DMS114 treated with DMSO at 0.1 percent for 48 hours (cell line): ENCODE measurements around the gene SOCS4.
A peak's percentile ranks its signal among the peaks of the same experiment; 100 is the strongest.
"Not testable (repeated sequence)": the region's sequence is repeated elsewhere in the genome, so short reads cannot be mapped to it uniquely, and the experiment has no call there.

Experiments
- DNase-seq: peaks from one replicate; lab custom pipeline; 2025; ENCODE audit not compliant: unreplicated experiment; lab: John Stamatoyannopoulos, UW

Gene SOCS4, protein sequence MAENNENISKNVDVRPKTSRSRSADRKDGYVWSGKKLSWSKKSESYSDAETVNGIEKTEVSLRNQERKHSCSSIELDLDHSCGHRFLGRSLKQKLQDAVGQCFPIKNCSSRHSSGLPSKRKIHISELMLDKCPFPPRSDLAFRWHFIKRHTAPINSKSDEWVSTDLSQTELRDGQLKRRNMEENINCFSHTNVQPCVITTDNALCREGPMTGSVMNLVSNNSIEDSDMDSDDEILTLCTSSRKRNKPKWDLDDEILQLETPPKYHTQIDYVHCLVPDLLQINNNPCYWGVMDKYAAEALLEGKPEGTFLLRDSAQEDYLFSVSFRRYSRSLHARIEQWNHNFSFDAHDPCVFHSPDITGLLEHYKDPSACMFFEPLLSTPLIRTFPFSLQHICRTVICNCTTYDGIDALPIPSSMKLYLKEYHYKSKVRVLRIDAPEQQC

DNA sequence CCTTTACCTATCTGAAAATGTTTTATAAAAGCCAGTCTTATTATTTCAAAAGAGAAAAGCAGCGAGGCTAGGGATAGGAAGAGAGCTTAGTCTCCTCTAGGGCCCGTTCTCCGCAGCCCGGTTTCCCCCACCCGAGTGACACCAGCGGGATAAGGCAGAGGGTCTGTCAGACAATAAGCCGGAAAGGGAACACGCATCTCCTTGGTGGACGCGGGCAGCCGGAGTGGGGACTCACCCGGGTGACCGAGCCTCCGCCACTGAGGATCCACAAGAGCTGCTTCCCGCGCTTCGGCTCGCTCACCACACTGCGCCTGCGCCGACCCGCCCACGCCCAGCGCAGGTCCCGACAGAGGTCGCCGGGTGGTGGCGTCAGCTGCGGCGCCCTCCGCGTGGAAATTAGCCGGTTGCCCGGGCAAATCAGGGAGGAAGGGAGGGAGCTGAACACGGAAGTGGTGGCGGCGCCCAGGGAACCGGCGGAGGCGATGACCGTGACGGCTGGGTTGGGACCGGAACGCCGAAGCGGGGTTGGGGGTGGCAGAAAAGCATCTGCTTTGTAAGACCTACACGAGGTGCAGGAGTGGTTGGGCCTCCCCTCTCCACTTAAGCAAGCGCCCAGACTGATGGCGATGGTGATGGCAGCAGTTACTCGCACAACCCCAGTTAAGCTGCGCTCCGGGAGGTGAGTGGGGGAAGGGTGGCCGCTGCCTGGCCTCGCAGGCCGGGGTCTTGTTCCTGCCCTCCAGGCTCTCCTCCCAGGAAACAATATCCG is at the start of gene SOCS4, which contains the start of gene WDHD1:
Gene SOCS4, plus strand, starts transcription at position 444 of the 769 bp plus-strand sequence. CDS start 15,806 bp downstream, outside the sequence.
Gene WDHD1, minus strand, starts transcription at position 307 of the 769 bp plus-strand sequence. CDS start 312 bp downstream, outside the sequence.
- peak; percentile 80 for DNase-seq

DNA sequence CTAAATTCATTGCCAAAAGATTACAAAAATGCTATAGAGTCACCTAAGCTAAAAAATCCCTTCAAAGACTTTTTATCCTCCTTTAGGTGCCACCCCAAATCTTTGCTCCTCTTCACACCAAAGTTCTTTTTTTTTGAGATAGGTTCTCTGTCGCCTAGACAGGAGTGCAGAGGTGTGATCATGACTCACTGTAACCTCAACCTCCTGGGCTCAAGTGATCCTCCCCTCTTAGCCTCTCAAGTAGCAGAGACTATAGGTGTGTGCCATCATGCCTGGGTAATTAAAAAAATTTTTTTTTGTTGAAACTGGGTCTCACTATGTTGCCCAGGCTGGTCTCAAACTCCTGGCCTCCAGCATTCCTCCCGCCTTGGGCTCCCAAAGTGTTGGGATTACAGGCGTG is 48.0 kb upstream of the SOCS4 start:
- DNase-seq = no peak

DNA sequence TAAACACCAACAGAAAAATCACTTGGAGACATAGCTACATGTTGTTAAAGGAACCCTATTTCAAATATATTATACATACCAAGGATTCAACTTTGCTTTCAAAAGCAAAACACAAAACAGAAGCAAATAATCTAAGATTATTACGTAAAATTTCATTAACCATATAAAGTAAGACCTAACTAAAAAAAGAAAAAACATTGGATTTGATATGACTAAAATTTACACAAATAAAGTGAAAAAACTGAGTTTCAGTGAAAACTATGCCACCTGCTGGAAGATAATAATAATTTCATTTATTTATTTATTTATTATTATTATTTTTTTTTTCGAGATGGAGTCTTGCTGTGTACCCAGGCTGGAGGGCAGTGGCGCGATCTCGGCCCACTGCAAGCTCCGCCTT is 45.3 kb upstream of the SOCS4 start:
- no peak for DNase-seq

DNA sequence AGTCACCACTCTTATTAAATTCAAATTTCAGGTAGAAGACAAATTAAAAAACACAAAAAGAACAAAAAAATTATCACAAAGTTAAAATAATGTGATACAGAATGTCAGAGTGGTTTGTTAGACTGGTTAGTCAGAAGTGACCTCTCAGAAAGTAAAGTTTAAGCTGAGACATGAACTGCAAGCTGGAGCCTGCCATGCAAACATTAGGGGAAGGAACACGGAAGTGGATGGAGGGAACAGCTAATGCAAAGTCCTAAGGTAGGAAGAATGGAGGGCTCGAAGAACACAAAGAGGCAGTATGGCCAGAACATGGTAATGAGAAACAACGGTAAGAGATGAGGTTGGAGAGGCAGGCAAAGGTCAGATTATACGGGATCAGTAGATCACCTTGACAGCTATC is 41.9 kb upstream of the SOCS4 start:
- DNase-seq = no peak

DNA sequence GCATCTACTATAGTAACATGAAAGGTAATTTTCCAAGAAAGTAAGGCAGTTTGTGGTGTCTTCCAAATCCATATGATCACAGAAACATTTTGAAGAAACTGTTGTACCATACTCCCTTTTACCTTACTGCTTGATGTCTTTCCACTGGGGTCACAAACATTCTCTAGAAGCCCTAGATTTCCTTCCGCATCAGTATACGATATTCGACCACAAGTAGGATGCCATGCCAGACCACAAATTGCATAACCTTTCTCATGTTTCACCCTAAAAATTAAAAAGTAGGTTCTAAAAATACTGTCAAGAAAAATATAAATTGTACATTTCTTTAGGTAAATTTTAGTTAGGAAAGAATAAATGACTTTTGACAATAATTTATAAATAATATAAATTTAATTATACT is 26.7 kb upstream of the SOCS4 start:
- DNase-seq = no peak

DNA sequence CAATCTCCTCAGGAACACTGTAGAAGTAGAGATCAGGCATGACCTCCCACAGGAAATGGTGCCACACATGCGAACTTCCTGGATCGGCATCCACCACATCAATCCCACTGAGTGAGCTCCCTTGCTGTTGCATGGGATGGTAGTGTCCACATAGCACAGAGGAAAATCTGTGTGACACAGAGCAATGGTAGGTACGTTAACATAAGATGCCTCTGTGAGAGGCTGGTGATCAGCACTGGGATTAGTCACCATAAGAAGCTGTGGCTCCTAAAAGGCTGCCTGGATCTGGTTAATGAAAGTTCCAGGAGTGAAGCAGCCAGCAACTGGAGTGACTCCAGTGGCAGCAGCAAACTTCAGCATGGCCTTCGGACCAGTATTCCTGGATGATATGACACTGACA is 22.0 kb upstream of the SOCS4 start:
- no peak for DNase-seq

DNA sequence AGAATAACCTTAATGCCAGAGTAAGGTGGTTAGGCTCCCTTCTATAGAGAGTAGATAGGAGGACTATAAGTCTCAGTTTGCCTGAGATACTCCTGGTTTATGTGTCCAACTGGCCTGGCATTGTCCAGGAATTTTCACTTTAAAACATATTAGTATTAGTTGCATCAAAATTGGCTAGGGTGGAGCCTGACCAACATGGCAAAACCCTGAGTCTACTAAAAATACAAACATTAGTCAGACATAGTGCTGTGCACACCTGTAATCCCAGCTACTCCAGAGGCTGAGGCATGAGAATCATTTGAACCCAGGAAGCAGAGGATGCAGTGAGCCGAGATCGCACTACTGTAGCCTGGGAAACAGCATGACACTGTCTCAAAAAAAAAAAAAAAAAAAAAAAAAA is 12.0 kb upstream of the SOCS4 start:
- no peak for DNase-seq

DNA sequence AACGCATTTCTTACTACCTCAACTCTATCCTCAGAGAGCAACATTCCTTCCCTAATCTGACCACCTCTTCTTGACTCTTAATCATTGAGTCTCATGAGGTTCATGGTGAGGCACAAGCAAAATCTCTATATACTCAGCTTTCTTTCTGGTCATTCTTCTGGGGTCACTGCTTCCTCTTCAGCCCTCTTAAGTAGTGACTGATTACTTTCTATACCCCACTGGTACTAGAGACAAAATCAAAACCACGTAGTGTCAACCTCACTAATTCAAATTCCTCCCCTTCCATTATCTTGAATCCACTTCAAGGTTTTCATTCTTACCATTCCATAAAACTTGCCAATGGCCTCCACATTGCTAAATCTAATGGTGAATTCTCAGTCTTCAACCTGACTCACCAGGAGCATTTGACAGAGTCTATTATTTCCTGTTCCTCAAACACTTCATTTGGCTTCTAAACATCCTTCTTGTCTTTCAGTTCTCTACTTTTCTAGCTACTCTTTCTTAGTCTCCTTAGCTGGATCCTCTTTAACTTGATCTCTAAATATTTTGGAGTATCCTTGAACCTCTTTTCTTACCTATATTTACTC is 7.0 kb upstream of the SOCS4 start:
- DNase-seq = no peak

DNA sequence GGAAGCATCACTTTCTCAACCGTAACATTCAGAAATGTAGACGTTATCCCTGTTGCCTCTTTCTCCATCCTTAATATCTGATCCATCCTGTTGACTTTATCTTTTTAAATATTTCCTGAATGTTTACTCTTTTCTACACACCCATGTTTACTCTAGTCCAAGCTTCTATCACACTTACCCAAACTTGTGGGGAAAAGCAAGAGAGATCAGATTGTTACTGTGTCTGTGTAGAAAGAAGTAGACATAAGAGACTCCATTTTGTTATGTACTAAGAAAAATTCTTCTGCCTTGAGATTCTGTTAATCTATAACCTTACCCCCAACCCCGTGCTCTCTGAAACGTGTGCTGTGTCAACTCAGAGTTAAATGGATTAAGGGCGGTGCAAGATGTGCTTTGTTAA is 2.7 kb upstream of the SOCS4 start:
- DNase-seq = not testable (repeated sequence)

DNA sequence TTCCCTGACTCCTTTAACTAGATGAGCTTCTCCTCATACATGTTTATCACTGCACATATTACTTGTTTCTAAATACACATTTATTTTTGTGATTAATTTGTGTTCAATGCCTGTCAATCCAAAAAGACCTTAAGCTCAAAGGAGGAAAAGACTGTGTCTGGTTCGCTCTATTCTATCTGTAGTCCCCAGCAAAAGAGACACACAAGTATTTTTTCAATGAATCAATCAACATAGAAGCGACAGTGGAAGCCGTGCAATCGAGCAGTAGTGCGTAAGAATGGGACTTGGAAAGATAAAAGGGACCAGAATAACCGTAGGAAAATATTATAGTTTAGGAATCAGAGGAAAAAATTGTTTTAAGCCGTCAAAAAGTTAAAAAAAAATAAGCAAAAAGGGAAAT is 1.1 kb upstream of the SOCS4 start:
- no peak for DNase-seq

DNA sequence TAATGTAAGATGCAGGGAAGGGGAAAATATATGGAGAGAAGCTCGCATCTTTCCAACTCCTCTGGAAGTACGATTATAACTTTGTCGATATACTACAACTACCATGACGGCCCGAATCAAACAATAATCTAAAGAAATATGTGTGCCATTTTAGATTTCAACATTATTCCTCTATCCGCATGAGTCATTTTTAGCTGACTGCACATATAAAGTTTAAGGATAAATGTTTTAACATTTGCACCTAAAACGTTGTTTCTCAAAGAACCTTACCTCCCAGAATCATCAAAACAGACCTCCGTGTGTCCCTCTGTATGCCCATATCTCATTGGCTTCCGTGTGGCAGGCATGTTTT is 619 bp upstream of the SOCS4 start:
- DNase-seq = no peak

DNA sequence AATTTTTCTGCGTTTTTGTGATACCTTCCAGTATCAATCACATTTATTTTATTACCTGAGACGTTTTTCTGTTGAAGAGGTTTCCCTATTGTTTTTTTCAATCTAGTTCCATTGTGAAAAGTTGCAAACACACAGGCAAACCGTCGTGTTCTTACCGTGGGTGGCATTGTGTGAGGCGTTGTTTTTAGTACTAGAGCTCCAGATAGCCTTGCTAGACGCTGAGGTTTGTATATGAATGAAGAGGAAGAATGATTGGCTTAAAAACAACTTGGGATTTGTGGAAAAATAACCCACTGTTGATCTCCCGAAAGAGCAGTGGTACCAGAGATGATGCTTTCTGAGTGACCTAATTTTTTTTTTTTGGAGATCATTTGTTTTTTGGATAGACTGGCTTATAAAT is 1.0 kb downstream of the SOCS4 start:
- no peak for DNase-seq

DNA sequence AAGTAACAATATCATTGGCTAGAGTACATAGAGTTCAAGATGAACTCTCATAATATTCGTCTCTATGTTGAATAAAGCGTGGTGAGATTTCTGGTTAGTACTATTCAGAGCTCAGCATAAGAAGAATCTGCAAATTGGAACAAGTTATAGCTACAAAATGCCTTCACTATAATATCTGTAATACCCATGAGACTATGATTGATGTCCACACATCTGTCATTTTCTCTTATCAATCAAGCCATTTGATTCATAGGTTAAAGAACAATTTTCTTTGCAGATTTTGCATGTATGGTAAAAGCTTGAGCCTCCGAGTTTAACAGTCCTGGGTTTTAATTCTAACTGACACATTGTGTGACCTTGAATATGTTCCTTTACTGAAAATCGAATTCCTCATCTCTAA is 1.4 kb downstream of the SOCS4 start:
- DNase-seq = no peak

DNA sequence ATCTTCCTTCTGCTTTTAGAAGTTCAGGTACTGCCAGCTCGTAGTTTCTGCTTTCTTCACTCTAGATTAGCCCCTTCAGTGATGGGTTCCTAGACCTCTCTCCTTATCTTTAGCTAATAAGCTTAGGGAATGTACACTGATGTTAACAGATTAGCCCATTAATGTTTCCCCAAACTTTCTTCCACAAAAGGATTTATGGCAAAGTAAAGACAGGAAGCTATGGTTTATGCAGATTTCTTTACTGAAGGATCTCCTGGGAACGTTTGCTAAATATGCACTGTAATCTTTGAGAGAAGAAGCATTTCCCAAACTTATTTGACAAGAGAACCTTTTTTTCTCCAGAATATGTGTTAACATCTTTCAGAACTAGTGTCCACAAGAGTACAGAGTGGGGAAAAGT is 4.2 kb downstream of the SOCS4 start:
- no peak for DNase-seq

DNA sequence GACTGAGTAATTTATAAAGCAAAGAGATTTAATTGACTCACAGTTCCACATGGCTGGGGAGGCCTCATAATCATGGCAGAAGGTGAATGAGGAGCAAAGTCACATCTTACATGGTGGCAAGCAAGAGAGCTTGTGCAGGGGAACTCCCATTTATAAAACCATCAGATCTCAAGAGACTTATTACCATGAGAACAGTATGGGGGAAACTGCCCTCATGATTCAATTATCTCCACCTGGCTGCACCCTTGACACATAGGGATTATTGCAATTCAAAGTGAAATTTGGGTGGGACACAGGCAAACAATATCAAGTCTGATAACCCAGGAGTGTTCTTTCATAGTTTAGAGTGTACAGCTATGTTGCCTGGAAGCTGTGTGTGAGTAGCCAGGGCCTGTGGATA is 11.0 kb downstream of the SOCS4 start:
- not testable (repeated sequence) for DNase-seq

DNA sequence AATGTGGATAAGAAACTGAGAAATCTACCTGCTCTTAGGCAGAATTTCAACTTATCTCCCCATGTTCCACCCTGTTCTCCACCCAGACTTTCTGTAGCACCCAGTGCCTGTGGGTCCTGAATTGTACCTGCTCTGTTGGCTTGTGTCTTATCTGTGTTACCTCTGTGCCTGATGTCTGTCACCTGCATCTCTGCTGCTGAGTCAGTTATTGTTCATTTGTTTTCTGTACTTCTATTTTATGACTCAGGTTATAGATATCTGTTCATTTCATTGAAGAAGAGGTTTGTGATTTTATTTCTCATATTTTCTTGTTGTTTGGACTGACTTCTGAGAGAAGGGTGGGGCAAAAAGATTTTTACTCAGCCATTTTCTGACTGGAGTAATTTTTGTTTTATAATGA is 11.7 kb downstream of the SOCS4 start:
- no peak for DNase-seq

DNA sequence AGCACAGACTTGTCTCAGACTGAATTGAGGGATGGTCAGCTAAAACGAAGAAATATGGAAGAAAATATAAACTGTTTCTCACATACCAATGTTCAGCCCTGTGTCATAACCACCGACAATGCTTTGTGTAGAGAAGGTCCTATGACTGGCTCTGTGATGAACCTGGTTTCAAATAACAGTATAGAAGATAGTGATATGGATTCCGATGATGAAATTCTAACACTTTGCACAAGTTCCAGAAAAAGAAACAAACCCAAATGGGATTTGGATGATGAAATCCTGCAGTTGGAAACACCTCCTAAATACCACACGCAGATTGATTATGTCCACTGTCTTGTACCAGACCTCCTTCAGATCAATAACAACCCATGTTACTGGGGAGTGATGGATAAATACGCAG is 16.5 kb downstream of the SOCS4 start:
- DNase-seq = no peak

DNA sequence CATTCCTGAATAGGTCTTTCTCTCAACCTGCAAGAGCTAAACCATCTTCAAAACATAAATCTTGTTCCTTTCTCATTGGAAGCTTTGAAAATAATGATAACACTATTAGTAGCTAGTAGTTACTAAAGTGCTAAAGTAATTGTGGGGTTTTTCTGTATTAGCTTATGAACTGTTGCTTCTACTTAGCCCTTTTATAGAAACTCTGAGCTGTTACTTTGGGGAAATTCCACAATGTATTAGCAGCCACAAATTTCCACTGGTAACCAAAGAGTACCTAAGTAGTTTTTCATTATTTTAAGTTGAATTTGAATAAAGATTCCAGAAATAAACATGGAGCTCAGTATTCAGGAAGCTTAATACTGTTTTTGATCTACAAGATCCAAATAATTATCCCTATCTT is 18.1 kb downstream of the SOCS4 start:
- no peak for DNase-seq

DNA sequence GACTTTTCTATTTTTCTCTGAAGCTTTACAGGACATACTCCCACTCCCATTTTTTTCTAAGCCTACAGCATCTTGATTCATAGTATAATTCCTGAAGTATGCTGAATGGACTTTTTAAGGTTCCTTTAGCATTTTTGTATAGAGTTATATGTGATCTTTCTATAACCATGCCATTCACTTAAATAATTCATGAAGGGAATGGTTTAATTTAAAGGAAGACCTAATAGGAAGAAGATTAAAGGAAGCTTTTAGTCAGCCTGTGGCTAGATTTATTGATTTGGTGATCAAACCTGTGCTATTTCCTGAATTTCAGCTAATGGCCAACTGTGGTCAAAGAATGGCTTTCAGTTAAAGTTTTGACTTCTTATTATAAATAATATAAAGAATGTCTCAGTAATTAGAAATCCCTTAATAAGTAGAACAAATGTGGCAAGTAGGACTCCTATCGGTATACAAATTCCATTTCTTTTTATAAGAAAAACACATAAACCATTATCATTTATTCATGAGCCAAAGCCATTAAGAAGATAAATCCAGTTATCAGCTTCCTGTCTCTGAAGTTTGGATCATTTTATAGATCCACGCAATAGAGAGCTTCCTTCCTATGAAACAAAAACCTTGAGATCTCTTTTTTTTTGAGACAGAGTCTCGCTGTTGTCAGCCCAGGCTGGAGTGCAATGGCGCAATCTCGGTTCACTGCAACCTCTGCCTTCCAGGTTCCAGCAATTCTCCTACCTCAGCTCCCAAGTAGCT is 20.4 kb downstream of the SOCS4 start:
- no peak for DNase-seq

DNA sequence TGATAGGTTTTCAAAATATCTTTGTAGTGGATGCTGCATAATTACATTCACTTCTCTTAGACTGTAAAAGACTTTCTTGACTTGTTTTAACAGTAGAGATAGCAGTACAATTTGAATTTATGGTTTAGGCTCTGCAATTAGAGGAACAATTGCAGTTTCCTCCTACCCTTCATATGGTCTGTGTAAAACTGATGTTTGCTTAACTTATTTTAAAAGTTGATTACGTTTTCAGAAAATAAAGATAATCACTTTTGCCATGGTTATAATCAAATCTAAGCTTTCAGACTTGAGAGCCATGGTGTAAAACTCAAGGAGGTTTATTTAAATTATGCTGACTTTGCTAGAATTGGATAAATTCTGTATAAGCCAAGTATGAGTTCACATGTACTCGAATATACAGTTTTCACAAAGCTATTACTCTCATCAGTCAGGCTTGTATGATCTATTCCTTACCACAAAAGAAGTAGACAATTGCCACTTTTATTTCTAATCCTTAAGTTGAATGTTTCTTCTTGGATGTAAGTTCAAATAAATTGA is 21.9 kb downstream of the SOCS4 start:
- no peak for DNase-seq

DNA sequence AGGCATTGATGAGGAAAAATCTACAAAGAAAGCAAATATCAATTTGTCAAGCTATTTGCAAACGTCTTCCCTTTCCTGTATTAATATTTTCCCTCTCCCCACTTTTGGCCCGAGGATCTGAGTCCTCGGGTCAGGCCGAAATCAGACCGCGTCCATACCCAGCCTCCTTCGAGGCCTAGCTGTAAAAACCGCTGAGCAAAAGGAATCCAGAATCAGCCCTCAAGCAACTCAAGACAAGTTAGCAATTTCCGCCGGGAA is 24.1 kb downstream of the SOCS4 start:
- DNase-seq = peak; percentile 59
